K562 (cell line): Measurements from ENCODE around the gene CDC5L. TPM values are rescaled to one million over a fixed set of nuclear protein-coding genes. Genes with fewer than 3 reads are reported as not detected.
A peak's percentile ranks its signal among the peaks of the same experiment; 100 is the strongest.

Experiments
- ARID1B ChIP-seq: fragments of 450-650 bp; IDR thresholded peaks from 2 replicates; pipeline ENCODE4 v1.6.1; 2016; ENCODE audit warnings: antibody characterized with exemption, mild to moderate bottlenecking, inconsistent platforms
- ATF1 ChIP-seq, 2 experiments: fragments of 450-650 bp in 1 of 2; IDR thresholded peaks; 2 replicates each; pipeline ENCODE4 v1.6.1; 2016; ENCODE audit warnings: missing compliant biosample characterization in 1 of 2, missing genetic modification characterization in 1 of 2
- CHCHD3 ChIP-seq: fragments of 250-450 bp; sonication (Bioruptor Pico); IDR thresholded peaks from 2 replicates; pipeline ENCODE4 v2.1.2; 2022; ENCODE audit warnings: mild to moderate bottlenecking
- DACH1 ChIP-seq: fragments of 450-650 bp; IDR thresholded peaks from 2 replicates; pipeline ENCODE4 v1.6.1; 2018; ENCODE audit not compliant: partially characterized antibody
- EGR1 ChIP-seq: fragments of 450-650 bp; conservative IDR thresholded peaks from 2 replicates; pipeline ENCODE4 v1.6.1; 2017; ENCODE audit warnings: mild to moderate bottlenecking
- ESRRA ChIP-seq: fragments of 450-650 bp; IDR thresholded peaks from 2 replicates; pipeline ENCODE4 v1.6.1; 2014; ENCODE audit warnings: low read depth, mild to moderate bottlenecking, moderate library complexity, borderline replicate concordance
- ETV6 ChIP-seq, 3 experiments: fragments of 150-350 bp in 1 of 3; sonication (generic) in 1 of 3; formaldehyde crosslinking in 1 of 3; IDR thresholded peaks; 2 replicates each; pipeline versions ENCODE4 v1.6.1 to v1.8.0; 2014 to 2022; ENCODE audit warnings: borderline replicate concordance in 2 of 3, low read depth in 2 of 3, antibody characterized with exemption in 1 of 3, low read length in 1 of 3, mild to moderate bottlenecking in 1 of 3, missing genetic modification reagents in 1 of 3
- GATAD2B ChIP-seq: fragments of 450-650 bp; IDR thresholded peaks from 2 replicates; pipeline ENCODE4 v1.6.1; 2017; ENCODE audit warnings: mild to moderate bottlenecking, borderline replicate concordance
- KDM1A ChIP-seq, 2 experiments: fragments of 450-650 bp; IDR thresholded peaks; 2 replicates each; pipeline ENCODE4 v1.6.1; 2016; ENCODE audit warnings: mild to moderate bottlenecking in 2 of 2
- L3MBTL2 ChIP-seq: fragments of 450-650 bp; IDR thresholded peaks from 2 replicates; pipeline ENCODE4 v1.6.1; 2016; ENCODE audit warnings: mild to moderate bottlenecking, moderate library complexity
- MTA3 ChIP-seq: fragments of 450-650 bp; formaldehyde crosslinking; IDR thresholded peaks from 2 replicates; pipeline ENCODE4 v1.6.1; 2017; ENCODE audit warnings: mild to moderate bottlenecking, borderline replicate concordance
- NFIC ChIP-seq: fragments of 450-650 bp; IDR thresholded peaks from 2 replicates; pipeline ENCODE4 v1.6.1; 2017; ENCODE audit warnings: mild to moderate bottlenecking, inconsistent platforms
- NFYB ChIP-seq: IDR thresholded peaks from 2 replicates; pipeline ENCODE4 v1.6.1; 2011; ENCODE audit warnings: mild to moderate bottlenecking, moderate library complexity; ENCODE audit not compliant: insufficient read length; ENCODE audit errors: extremely low read depth
- NRF1 ChIP-seq, 2 experiments: fragments of 450-650 bp; IDR thresholded peaks in 1 of 2; conservative IDR thresholded peaks in 1 of 2; 2 replicates each; pipeline ENCODE4 v1.6.1; 2014; ENCODE audit warnings: mild to moderate bottlenecking in 2 of 2
- PCBP1 ChIP-seq: fragments of 200-400 bp; formaldehyde crosslinking; IDR thresholded peaks from 2 replicates; pipeline ENCODE4 v1.6.1; 2018; ENCODE audit warnings: mild to moderate bottlenecking, low read depth, low read length; ENCODE audit not compliant: poor library complexity, severe bottlenecking
- SMAD4 ChIP-seq: fragments of 250-450 bp; sonication (Bioruptor Pico); conservative IDR thresholded peaks from 2 replicates; pipeline ENCODE4 v1.8.0; 2021; ENCODE audit warnings: inconsistent platforms, mild to moderate bottlenecking, moderate library complexity
- SMARCC2 ChIP-seq: fragments of 450-650 bp; IDR thresholded peaks from 2 replicates; pipeline ENCODE4 v1.6.1; 2017; ENCODE audit warnings: antibody characterized with exemption, moderate library complexity, mild to moderate bottlenecking, low read depth
- TAF1 ChIP-seq: IDR thresholded peaks from 2 replicates; pipeline ENCODE4 v1.6.1; 2011; ENCODE audit warnings: mild to moderate bottlenecking, low read length, moderate library complexity; ENCODE audit not compliant: insufficient read depth, control insufficient read depth, severe bottlenecking; ENCODE audit errors: extremely low read depth
- TBL1XR1 ChIP-seq, 2 experiments: IDR thresholded peaks; 2 replicates each; pipeline ENCODE4 v1.6.1; 2012; ENCODE audit warnings: improper control_type of control experiment in 2 of 2, low read length in 2 of 2, mild to moderate bottlenecking in 1 of 2
- ZNF589 ChIP-seq: fragments of 200-800 bp; sonication (Bioruptor generic); IDR thresholded peaks from 2 replicates; pipeline ENCODE4 v1.6.1; 2016; ENCODE audit warnings: low read depth, missing genetic modification characterization, missing compliant biosample characterization
- polyA plus RNA-seq, 8 experiments: library from polyadenylated mRNA; depleted of rRNA in 4 of 8; stranded (reverse) in 5 of 8; unstranded in 3 of 8; fragments of >200 nt; fragmentation: Nextera tagmentation in 2 of 8; fragmentation: Illumina TruSeq in 1 of 8; extraction: Ambion mirVana in 2 of 8; extraction: Trizol in 1 of 8; gene quantifications; 2 replicates each; pipeline versions ENCODE4 v1.2.1 to v1.2.3, GENCODE V29; 2011 to 2014; ENCODE audit warnings: inconsistent platforms in 1 of 8, missing spikeins in 1 of 8
- total RNA-seq, 7 experiments: library from RNA; depleted of rRNA in 6 of 7; stranded (reverse); fragments of >200 nt in 6 of 7; fragmentation: Illumina TruSeq in 2 of 7; extraction: Trizol in 2 of 7; gene quantifications; 2 replicates each; pipeline versions ENCODE4 v1.2.1 to v1.2.3, GENCODE V29; 2011 to 2021; ENCODE audit warnings: low replicate concordance in 1 of 7
- TF ChIP-seq, protein P1 (sequence below), 2 experiments: fragments of 450-650 bp in 1 of 2; sonication (generic) in 1 of 2; formaldehyde crosslinking; conservative IDR thresholded peaks; 2 replicates each; pipeline versions ENCODE4 v1.4.0 to v1.8.1; 2020 to 2022; ENCODE audit warnings: mild to moderate bottlenecking in 1 of 2, missing genetic modification reagents in 1 of 2
- TF ChIP-seq, protein P2 (sequence below), 2 experiments: IDR thresholded peaks in 1 of 2; conservative IDR thresholded peaks in 1 of 2; 2 replicates each; pipeline ENCODE4 v1.6.1; 2016; ENCODE audit warnings: low read depth in 2 of 2, mild to moderate bottlenecking in 1 of 2, missing compliant biosample characterization in 1 of 2, missing genetic modification characterization in 1 of 2, moderate library complexity in 1 of 2

CDC5L gene
- total and polyA plus RNA-seq, 9 of the 15 experiments (the other 6 are each of a cell fraction or from before 2014, with no cell fraction given): 22.3 to 44.2 (median 30.8) TPM

DNA sequence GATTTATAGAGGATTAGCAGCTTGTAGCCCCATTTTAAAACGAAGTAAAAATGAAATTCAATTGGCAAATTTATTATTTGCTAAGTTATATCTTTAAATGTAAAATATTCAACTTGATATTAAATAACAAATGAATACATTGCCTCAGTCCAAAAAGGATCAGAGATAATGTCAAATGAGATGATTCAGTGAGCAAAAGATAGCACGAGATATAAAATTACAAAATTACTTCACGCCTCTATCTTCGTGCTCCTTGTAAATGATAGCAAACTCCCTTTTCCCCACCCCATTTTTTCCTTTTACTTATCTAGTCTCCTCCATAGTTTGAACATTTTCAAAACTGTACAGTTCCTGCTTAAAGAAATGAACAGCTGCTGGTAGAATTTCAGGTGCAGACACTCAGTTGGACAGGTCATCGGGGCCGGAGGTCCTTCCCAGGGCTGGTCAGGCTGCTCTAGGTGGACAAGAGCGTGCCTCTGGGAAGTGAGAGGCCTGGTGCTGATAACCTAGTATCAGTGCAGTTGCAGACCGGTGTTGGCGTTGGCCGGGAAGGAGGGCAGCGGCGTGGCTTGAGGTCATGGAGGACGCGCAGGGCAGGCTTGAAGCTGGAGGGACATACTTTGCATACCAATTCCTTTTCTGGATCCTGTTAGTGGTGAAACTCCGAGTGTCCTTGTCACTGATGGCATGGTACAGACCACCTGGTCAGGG, 83.9 kb downstream of the CDC5L start (continued):
- TF ChIP-seq TBL1XR1 (IDR thresholded peaks at IDR 0.05; ENCODE audit: low read length in 2 of 2) (peak; percentile 68 to 70; a peak in 2 of 4 replicates), SMARCC2 (peak; percentile 57; the same call in 1 of the 2 replicates), PCBP1 (no peak), ARID1B (peak; percentile 97), ATF1 (CRISPR knock-in tag; IDR thresholded peaks at IDR 0.05) (no peak), ATF1 (tag; IDR thresholded peaks at IDR 0.05) (peak; percentile 48; the same call in 1 of the 2 replicates), NRF1 (conservative IDR thresholded peaks at IDR 0.05 in 1 of 2, IDR thresholded peaks at IDR 0.05 in 1 of 2) (peak; percentile 68 to 76), EGR1 (0 out of 2 replicates have a peak, but pooled peaks have one; percentile 10), GATAD2B (peak; percentile 45; the same call in 1 of the 2 replicates), KDM1A (IDR thresholded peaks at IDR 0.05) (peak in 1 of 2 experiments; percentile 80; a peak in 3 of 4 replicates), SMAD4 (peak; percentile 91), CHCHD3 (CRISPR knock-in tag) (no peak), ESRRA (peak; percentile 91), MTA3 (peak; percentile 50; the same call in 1 of the 2 replicates), DACH1 (peak; percentile 53), ETV6 (IDR thresholded peaks at IDR 0.05; ENCODE audit: borderline replicate concordance in 1 of 2, low read depth in 2 of 2, low read length in 1 of 2) (0 out of 4 replicates have a peak, but pooled peaks of 1 of the 2 experiments have one; percentile 28), ETV6 (CRISPR knock-in tag; IDR thresholded peaks at IDR 0.05; ENCODE audit: borderline replicate concordance) (no peak), TAF1 (peak; percentile 48), NFIC (peak; percentile 92), NFYB (no peak), L3MBTL2 (peak; percentile 90), ZNF589 (CRISPR knock-in tag) (peak; percentile 67; the same call in 1 of the 2 replicates)
- TF ChIP-seq, protein P1, sequence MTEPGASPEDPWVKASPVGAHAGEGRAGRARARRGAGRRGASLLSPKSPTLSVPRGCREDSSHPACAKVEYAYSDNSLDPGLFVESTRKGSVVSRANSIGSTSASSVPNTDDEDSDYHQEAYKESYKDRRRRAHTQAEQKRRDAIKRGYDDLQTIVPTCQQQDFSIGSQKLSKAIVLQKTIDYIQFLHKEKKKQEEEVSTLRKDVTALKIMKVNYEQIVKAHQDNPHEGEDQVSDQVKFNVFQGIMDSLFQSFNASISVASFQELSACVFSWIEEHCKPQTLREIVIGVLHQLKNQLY (CRISPR knock-in tag; conservative IDR thresholded peaks at IDR 0.05): no peak
- TF ChIP-seq, protein P2, sequence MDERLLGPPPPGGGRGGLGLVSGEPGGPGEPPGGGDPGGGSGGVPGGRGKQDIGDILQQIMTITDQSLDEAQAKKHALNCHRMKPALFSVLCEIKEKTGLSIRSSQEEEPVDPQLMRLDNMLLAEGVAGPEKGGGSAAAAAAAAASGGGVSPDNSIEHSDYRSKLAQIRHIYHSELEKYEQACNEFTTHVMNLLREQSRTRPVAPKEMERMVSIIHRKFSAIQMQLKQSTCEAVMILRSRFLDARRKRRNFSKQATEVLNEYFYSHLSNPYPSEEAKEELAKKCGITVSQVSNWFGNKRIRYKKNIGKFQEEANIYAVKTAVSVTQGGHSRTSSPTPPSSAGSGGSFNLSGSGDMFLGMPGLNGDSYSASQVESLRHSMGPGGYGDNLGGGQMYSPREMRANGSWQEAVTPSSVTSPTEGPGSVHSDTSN (CRISPR knock-in tag; IDR thresholded peaks at IDR 0.05; ENCODE audit: low read depth): no peak
- TF ChIP-seq, protein P2 (tag; conservative IDR thresholded peaks at IDR 0.05; ENCODE audit: low read depth): peak; percentile 28; the same call in 1 of the 2 replicates
